ENCODE data around the gene SCO2. TPM values are rescaled to one million over a fixed set of nuclear protein-coding genes. Genes with fewer than 3 reads are reported as not detected.
A peak's percentile ranks its signal among the peaks of the same experiment; 100 is the strongest.

SCO2 gene
- total and polyA plus RNA-seq, 2 experiments from 2014 or later, result 2.0 to 11.2 TPM

GRCh38 chr22:50532824-50533796, 7.7 kb upstream of the SCO2 start:
- Histone ChIP-seq H3K9me2 (replicated peaks; ENCODE audit: insufficient read depth) (no peaks in the 10 kb centered on the region), H3K27me3 (peaks cover 11% of the 10 kb centered on the region), H2AFZ (no peak overlapping the region), H3K79me2 (no peaks in the 10 kb centered on the region), H3K4me1 (ENCODE audit: insufficient read depth) (peaks cover 32% of the 10 kb centered on the region), H3K36me3 (replicated peaks; ENCODE audit: insufficient read depth, low read depth) (no peaks in the 10 kb centered on the region), H4K20me1 (ENCODE audit: insufficient read depth, poor library complexity, severe bottlenecking) (no peaks in the 10 kb centered on the region), H3K27ac (peak overlapping the region; percentile 96), H3K4me3 (no peak overlapping the region), H3K9me3 (ENCODE audit: low read depth) (no peaks in the 10 kb centered on the region), H3K4me2 (peak overlapping the region; percentile 99)
- DNase-seq (ENCODE audit: low spot score), result peak; percentile 21
- 60% methylated on average over 19 of the region's 19 CpGs for WGBS (ENCODE audit: low lambda C conversion rate, missing lambda C conversion rate)
- no peak for TF ChIP-seq CTCF (IDR thresholded peaks at IDR 0.05; ENCODE audit: poor library complexity)
- TF ChIP-seq EZH2phosphoT487 (IDR thresholded peaks at IDR 0.05; ENCODE audit: low read depth, severe bottlenecking, unreplicated experiment), result no peak
- no peak for TF ChIP-seq EZH2 (IDR thresholded peaks at IDR 0.05; ENCODE audit: borderline replicate concordance)

GRCh38 chr22:50531962-50532674, 6.7 kb upstream of the SCO2 start:
- H3K9me3 ChIP-seq (ENCODE audit: low read depth), result no peaks in the 10 kb centered on the region
- peaks cover 35% of the 10 kb centered on the region for H3K4me1 ChIP-seq (ENCODE audit: insufficient read depth)
- H4K20me1 ChIP-seq (ENCODE audit: insufficient read depth, poor library complexity, severe bottlenecking), result no peaks in the 10 kb centered on the region
- no peak for TF ChIP-seq EZH2 (IDR thresholded peaks at IDR 0.05; ENCODE audit: borderline replicate concordance)
- no peak for TF ChIP-seq CTCF (IDR thresholded peaks at IDR 0.05; ENCODE audit: poor library complexity)
- TF ChIP-seq EZH2phosphoT487 (IDR thresholded peaks at IDR 0.05; ENCODE audit: low read depth, severe bottlenecking, unreplicated experiment), result no peak
- no peaks in the 10 kb centered on the region for H3K9me2 ChIP-seq (replicated peaks; ENCODE audit: insufficient read depth)
- peaks cover 11% of the 10 kb centered on the region for H3K27me3 ChIP-seq
- no peaks in the 10 kb centered on the region for H3K36me3 ChIP-seq (replicated peaks; ENCODE audit: insufficient read depth, low read depth)
- 8% methylated on average over 30 of the region's 56 CpGs for WGBS (ENCODE audit: low lambda C conversion rate, missing lambda C conversion rate)
- H3K79me2 ChIP-seq, result no peaks in the 10 kb centered on the region
- peak overlapping the region; percentile 96 for H3K27ac ChIP-seq
- H3K4me2 ChIP-seq, result peak overlapping the region; percentile 99
- DNase-seq (ENCODE audit: low spot score), result peak; percentile 77
- peak overlapping the region; percentile 52 for H3K4me3 ChIP-seq
- peak overlapping the region; percentile 49 for H2AFZ ChIP-seq

- Histone ChIP-seq H3K4me2 (peak overlapping the region; percentile 99), H3K27ac (peak overlapping the region; percentile 96), H3K36me3 (replicated peaks; ENCODE audit: insufficient read depth, low read depth) (no peaks in the 10 kb centered on the region), H2AFZ (peak overlapping the region; percentile 51), H3K9me3 (ENCODE audit: low read depth) (no peaks in the 10 kb centered on the region), H3K4me3 (peak overlapping the region; percentile 52), H3K9me2 (replicated peaks; ENCODE audit: insufficient read depth) (no peaks in the 10 kb centered on the region), H3K79me2 (no peaks in the 10 kb centered on the region), H3K4me1 (ENCODE audit: insufficient read depth) (peaks cover 40% of the 10 kb centered on the region), H4K20me1 (ENCODE audit: insufficient read depth, poor library complexity, severe bottlenecking) (no peaks in the 10 kb centered on the region), H3K27me3 (peaks cover 11% of the 10 kb centered on the region)
- WGBS (ENCODE audit: low lambda C conversion rate, missing lambda C conversion rate), result 8% methylated on average over 8 of the region's 44 CpGs
- DNase-seq (ENCODE audit: low spot score), result peak; percentile 75
- no peak for TF ChIP-seq EZH2phosphoT487 (IDR thresholded peaks at IDR 0.05; ENCODE audit: low read depth, severe bottlenecking, unreplicated experiment)
- no peak for TF ChIP-seq CTCF (IDR thresholded peaks at IDR 0.05; ENCODE audit: poor library complexity)
- TF ChIP-seq EZH2 (IDR thresholded peaks at IDR 0.05; ENCODE audit: borderline replicate concordance), result no peak
These were observed 6.2 kb upstream of the SCO2 start for GRCh38 chr22:50531546-50531961.
